Measurements from ENCODE around the gene ASF1A. TPM values are rescaled to one million over a fixed set of nuclear protein-coding genes. Genes with fewer than 3 reads are reported as not detected.

The ASF1A gene
- total and polyA plus RNA-seq, 9 of the 15 experiments (the other 6 are each of a cell fraction or from before 2014, with no cell fraction given), result 31.5 to 45.3 (median 34.8) TPM

DNA sequence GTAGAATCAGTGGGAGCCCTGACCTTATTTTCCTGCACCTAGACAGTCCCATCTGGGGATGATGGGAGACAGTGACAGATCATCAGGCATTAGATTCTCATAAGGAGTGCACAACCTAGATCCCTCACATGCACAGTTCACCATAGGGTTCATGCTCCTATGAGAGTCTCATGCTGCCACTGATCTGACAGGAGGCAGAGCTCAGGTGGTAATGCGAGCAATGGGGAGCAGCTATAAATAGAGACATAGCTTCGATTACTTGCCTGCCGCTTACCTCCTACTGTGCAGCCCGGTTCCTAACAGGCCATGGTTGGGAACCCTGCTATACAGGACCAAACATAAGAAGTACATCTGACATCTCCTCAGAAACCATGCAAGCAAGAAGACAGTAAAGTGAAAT is 31.5 kb upstream of the ASF1A start:
- Histone ChIP-seq H3K79me2 (ENCODE audit: control insufficient read depth, insufficient read depth, low read length) (0 out of 3 replicates have a peak, but pooled peaks cover 7% of the 10 kb centered on the region), H3K4me2 (ENCODE audit: insufficient read depth, low read length) (no peak overlapping the region), H3K4me3 (no peak overlapping the region), H2AFZ (ENCODE audit: low read depth, low read length) (no peak overlapping the region), H3K9ac (ENCODE audit: insufficient read depth in 1 of 2, low read depth in 2 of 2, low read length in 2 of 2) (no peak overlapping the region), H4K20me1 (replicated peaks; ENCODE audit: control insufficient read depth, insufficient read depth, low read length) (no peaks in the 10 kb centered on the region), H3K27ac (ENCODE audit: extremely low read depth, low read depth, low read length) (no peak overlapping the region), H3K9me3 (replicated peaks; ENCODE audit: control insufficient read depth, insufficient read depth, low read depth, low read length) (no peaks in the 10 kb centered on the region), H3K9me1 (ENCODE audit: control insufficient read depth, insufficient read depth, low read length) (no peaks in the 10 kb centered on the region), H3K36me3 (ENCODE audit: control insufficient read depth, insufficient read depth, low read length) (no peaks in the 10 kb centered on the region), H3K4me1 (replicated peaks in 1 of 2; ENCODE audit: control insufficient read depth in 2 of 2, insufficient read depth in 2 of 2, low read length in 2 of 2) (peaks cover 0 to 4% of the 10 kb centered on the region in 2 experiments; a peak in 2 of 5 replicates), H3K27me3 (ENCODE audit: control insufficient read depth in 2 of 2, insufficient read depth in 2 of 2, low read length in 2 of 2) (no peaks in the 10 kb centered on the region)
- BruUV-seq (replicated peaks), result no TSS peak
- in situ Hi-C loops (cut with MboI) (no loop called here), intact Hi-C loops (cut with micrococcal nuclease) (no loop called here)
- ATAC-seq, result no peak
- POLR2A ChIA-PET, result interaction anchor here (2.4 kb wide), 1 partner anchor 12 kb away, joined by 9 read pairs; no protein-coding TSS in a partner anchor
- DNase-seq (ENCODE audit: extremely low read depth in 1 of 4, low spot score in 3 of 4), result no peak
- 70% methylated on average over 4 of the region's 4 CpGs for WGBS (ENCODE audit: insufficient coverage, low coverage, missing lambda C conversion rate)
- CTCF ChIA-PET (ENCODE audit: low intra/inter-chr PET ratio), result no interaction called here
- FAIRE-seq, result no peak
- TF ChIP-seq CTBP1 (IDR thresholded peaks at IDR 0.05; ENCODE audit: borderline replicate concordance) (no peak), CTCFL (IDR thresholded peaks at IDR 0.05; ENCODE audit: borderline replicate concordance, insufficient read depth, low read depth, low read length, poor library complexity, severe bottlenecking) (no peak), NFIC (IDR thresholded peaks at IDR 0.05) (no peak), KLF6 (CRISPR knock-in tag; IDR thresholded peaks at IDR 0.05; ENCODE audit: borderline replicate concordance) (no peak), NCOA6 (IDR thresholded peaks at IDR 0.05) (no peak)
- TF ChIP-seq, protein P1, sequence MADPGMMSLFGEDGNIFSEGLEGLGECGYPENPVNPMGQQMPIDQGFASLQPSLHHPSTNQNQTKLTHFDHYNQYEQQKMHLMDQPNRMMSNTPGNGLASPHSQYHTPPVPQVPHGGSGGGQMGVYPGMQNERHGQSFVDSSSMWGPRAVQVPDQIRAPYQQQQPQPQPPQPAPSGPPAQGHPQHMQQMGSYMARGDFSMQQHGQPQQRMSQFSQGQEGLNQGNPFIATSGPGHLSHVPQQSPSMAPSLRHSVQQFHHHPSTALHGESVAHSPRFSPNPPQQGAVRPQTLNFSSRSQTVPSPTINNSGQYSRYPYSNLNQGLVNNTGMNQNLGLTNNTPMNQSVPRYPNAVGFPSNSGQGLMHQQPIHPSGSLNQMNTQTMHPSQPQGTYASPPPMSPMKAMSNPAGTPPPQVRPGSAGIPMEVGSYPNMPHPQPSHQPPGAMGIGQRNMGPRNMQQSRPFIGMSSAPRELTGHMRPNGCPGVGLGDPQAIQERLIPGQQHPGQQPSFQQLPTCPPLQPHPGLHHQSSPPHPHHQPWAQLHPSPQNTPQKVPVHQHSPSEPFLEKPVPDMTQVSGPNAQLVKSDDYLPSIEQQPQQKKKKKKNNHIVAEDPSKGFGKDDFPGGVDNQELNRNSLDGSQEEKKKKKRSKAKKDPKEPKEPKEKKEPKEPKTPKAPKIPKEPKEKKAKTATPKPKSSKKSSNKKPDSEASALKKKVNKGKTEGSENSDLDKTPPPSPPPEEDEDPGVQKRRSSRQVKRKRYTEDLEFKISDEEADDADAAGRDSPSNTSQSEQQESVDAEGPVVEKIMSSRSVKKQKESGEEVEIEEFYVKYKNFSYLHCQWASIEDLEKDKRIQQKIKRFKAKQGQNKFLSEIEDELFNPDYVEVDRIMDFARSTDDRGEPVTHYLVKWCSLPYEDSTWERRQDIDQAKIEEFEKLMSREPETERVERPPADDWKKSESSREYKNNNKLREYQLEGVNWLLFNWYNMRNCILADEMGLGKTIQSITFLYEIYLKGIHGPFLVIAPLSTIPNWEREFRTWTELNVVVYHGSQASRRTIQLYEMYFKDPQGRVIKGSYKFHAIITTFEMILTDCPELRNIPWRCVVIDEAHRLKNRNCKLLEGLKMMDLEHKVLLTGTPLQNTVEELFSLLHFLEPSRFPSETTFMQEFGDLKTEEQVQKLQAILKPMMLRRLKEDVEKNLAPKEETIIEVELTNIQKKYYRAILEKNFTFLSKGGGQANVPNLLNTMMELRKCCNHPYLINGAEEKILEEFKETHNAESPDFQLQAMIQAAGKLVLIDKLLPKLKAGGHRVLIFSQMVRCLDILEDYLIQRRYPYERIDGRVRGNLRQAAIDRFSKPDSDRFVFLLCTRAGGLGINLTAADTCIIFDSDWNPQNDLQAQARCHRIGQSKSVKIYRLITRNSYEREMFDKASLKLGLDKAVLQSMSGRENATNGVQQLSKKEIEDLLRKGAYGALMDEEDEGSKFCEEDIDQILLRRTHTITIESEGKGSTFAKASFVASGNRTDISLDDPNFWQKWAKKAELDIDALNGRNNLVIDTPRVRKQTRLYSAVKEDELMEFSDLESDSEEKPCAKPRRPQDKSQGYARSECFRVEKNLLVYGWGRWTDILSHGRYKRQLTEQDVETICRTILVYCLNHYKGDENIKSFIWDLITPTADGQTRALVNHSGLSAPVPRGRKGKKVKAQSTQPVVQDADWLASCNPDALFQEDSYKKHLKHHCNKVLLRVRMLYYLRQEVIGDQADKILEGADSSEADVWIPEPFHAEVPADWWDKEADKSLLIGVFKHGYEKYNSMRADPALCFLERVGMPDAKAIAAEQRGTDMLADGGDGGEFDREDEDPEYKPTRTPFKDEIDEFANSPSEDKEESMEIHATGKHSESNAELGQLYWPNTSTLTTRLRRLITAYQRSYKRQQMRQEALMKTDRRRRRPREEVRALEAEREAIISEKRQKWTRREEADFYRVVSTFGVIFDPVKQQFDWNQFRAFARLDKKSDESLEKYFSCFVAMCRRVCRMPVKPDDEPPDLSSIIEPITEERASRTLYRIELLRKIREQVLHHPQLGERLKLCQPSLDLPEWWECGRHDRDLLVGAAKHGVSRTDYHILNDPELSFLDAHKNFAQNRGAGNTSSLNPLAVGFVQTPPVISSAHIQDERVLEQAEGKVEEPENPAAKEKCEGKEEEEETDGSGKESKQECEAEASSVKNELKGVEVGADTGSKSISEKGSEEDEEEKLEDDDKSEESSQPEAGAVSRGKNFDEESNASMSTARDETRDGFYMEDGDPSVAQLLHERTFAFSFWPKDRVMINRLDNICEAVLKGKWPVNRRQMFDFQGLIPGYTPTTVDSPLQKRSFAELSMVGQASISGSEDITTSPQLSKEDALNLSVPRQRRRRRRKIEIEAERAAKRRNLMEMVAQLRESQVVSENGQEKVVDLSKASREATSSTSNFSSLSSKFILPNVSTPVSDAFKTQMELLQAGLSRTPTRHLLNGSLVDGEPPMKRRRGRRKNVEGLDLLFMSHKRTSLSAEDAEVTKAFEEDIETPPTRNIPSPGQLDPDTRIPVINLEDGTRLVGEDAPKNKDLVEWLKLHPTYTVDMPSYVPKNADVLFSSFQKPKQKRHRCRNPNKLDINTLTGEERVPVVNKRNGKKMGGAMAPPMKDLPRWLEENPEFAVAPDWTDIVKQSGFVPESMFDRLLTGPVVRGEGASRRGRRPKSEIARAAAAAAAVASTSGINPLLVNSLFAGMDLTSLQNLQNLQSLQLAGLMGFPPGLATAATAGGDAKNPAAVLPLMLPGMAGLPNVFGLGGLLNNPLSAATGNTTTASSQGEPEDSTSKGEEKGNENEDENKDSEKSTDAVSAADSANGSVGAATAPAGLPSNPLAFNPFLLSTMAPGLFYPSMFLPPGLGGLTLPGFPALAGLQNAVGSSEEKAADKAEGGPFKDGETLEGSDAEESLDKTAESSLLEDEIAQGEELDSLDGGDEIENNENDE (IDR thresholded peaks at IDR 0.05; ENCODE audit: low read depth, low read length), result no peak
